Left ventricle myocardium inferior (tissue), 1 donor: ENCODE measurements around the gene FOSB. TPM values are rescaled to one million over a fixed set of nuclear protein-coding genes. Genes with fewer than 3 reads are reported as not detected.

Experiments
- DNase-seq: peaks from one replicate; pipeline ENCODE4 v3.0.0-alpha.2; 2020
- H3K27ac ChIP-seq: fragments of 200-600 bp; replicated peaks from 2 replicates; pipeline ENCODE4 v1.8.0; 2021
- H3K27me3 ChIP-seq: fragments of 200-600 bp; 2 replicates; pipeline ENCODE4 v1.8.0; 2021; ENCODE audit warnings: low read depth
- H3K36me3 ChIP-seq: fragments of 200-600 bp; 2 replicates; pipeline ENCODE4 v1.8.0; 2021
- H3K4me1 ChIP-seq: fragments of 200-600 bp; 2 replicates; pipeline ENCODE4 v1.8.0; 2021
- H3K4me3 ChIP-seq: fragments of 200-600 bp; 2 replicates; pipeline ENCODE4 v1.8.0; 2021; ENCODE audit warnings: mild to moderate bottlenecking, moderate library complexity
- H3K9me3 ChIP-seq: fragments of 200-600 bp; replicated peaks from 2 replicates; pipeline ENCODE4 v1.8.0; 2021
- intact Hi-C: fragments of 100-400 bp; cut with micrococcal nuclease; formaldehyde crosslinking; loops from one replicate; pipeline ENCODE4 v1.11.0; 2022
- total RNA-seq: library from RNA; stranded (reverse); fragmentation: NEBNext Ultra II Directional; extraction: Animal tissue kit (Norgen Biotek cat#: 25700); gene quantifications from one replicate; pipeline ENCODE4 v1.2.1, GENCODE V29; 2021
- TF ChIP-seq, protein P1 (sequence below): fragments of 200-600 bp; IDR thresholded peaks from 2 replicates; pipeline ENCODE4 v1.8.0; 2021; ENCODE audit warnings: antibody characterized with exemption, mild to moderate bottlenecking, borderline replicate concordance
- donor health status: DM: no; HTN: yes; CAD: no; lungs with severe emphysema.

FOSB gene
- total RNA-seq, 1 donor from 2014 or later: 0.33 TPM

DNA sequence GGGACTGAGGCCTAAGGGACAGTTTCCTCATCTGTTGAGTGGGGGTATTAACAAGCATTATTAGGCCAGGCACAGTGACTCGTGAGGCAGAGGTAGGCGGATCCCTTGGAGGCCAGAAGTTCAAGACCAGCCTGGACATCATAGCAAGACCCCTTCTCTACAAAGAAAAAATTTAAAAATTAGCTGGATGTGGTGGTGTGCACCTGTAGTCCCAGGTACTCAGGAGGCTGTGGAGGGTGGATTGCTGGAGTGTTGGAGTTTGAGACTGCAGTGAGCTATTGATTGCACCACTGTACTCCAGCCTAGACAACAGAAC, 11.3 kb upstream of the FOSB start:
- Histone ChIP-seq H3K4me1 (peaks cover 19% of the 10 kb centered on the region), H3K27ac (peak overlapping the region; percentile 79), H3K4me3 (no peak overlapping the region), H3K9me3 (no peaks in the 10 kb centered on the region), H3K36me3 (no peaks in the 10 kb centered on the region), H3K27me3 (no peaks in the 10 kb centered on the region)
- intact Hi-C loops: no loop called here
- no peak for DNase-seq
- TF ChIP-seq, protein P1, sequence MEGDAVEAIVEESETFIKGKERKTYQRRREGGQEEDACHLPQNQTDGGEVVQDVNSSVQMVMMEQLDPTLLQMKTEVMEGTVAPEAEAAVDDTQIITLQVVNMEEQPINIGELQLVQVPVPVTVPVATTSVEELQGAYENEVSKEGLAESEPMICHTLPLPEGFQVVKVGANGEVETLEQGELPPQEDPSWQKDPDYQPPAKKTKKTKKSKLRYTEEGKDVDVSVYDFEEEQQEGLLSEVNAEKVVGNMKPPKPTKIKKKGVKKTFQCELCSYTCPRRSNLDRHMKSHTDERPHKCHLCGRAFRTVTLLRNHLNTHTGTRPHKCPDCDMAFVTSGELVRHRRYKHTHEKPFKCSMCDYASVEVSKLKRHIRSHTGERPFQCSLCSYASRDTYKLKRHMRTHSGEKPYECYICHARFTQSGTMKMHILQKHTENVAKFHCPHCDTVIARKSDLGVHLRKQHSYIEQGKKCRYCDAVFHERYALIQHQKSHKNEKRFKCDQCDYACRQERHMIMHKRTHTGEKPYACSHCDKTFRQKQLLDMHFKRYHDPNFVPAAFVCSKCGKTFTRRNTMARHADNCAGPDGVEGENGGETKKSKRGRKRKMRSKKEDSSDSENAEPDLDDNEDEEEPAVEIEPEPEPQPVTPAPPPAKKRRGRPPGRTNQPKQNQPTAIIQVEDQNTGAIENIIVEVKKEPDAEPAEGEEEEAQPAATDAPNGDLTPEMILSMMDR: no peak

GRCh38 chr19:45457776-45458175, 10.0 kb upstream of the FOSB start:
- intact Hi-C loops: no loop called here
- Histone ChIP-seq H3K36me3 (no peaks in the 10 kb centered on the region), H3K27ac (no peak overlapping the region), H3K27me3 (no peaks in the 10 kb centered on the region), H3K4me1 (peaks cover 18% of the 10 kb centered on the region), H3K9me3 (no peaks in the 10 kb centered on the region), H3K4me3 (no peak overlapping the region)
- TF ChIP-seq, protein P1: no peak
- no peak for DNase-seq

DNA sequence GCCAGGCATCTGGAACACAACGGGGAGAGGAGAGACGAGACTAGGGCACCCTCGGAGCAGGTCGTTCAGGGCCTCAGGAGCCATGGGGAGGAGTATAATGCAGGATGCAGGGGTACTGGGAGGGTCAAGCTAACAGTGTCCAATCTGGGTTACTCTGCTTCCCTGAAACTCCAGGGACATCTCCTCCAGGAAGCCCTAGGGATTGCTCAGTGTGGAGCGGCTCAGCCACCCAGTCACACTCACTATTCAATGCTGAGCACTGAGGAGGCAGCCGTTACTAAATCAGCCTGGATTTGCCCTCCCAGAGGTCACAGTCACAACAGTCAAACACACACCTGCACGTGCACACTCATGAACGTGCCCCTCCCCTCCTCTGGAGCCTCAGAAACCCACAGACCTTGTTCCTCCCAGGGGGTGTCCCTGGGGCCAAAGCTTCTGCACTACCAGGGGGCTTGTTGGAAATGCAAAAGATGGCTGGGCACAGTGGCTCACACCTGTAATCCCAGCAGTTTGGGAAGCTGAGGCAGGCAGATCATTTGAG, 6.9 kb upstream of the FOSB start:
- Histone ChIP-seq H3K36me3 (no peaks in the 10 kb centered on the region), H3K4me1 (peaks cover 6% of the 10 kb centered on the region), H3K4me3 (no peak overlapping the region), H3K9me3 (no peaks in the 10 kb centered on the region), H3K27me3 (no peaks in the 10 kb centered on the region), H3K27ac (no peak overlapping the region)
- intact Hi-C loops: no loop called here
- TF ChIP-seq, protein P1: no peak
- DNase-seq: no peak

DNA sequence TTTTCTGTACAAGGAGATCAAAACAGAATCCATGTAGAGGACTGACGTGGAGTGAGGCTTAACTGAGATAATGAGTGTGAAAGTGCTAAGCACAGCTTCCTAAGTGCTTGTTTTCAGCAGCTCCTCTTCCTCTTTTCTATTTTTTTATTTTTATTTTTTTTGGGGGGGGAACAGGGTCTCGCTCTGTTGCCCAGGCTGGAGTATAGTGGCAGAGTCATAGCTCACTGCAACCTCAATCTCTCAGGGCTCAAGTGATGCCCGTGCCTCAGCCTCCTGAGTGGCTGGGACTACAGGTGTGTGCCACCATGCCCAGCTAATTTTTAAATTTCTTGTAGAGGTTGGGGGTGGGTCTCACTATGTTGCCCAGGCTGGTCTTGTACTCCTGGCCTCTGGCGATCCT, 5.6 kb upstream of the FOSB start:
- no peak overlapping the region for H3K4me3 ChIP-seq
- no peaks in the 10 kb centered on the region for H3K36me3 ChIP-seq
- peaks cover 4% of the 10 kb centered on the region for H3K4me1 ChIP-seq
- TF ChIP-seq, protein P1: no peak
- no peaks in the 10 kb centered on the region for H3K27me3 ChIP-seq
- no peak for DNase-seq
- H3K27ac ChIP-seq: no peak overlapping the region
- intact Hi-C loops: no loop called here
- H3K9me3 ChIP-seq: no peaks in the 10 kb centered on the region

- H3K4me1 ChIP-seq: peaks cover 15% of the 10 kb centered on the region
- no peak for DNase-seq
- no peaks in the 10 kb centered on the region for H3K9me3 ChIP-seq
- H3K27me3 ChIP-seq: no peaks in the 10 kb centered on the region
- H3K4me3 ChIP-seq: no peak overlapping the region
- intact Hi-C loops: no loop called here
- TF ChIP-seq, protein P1: no peak
- no peaks in the 10 kb centered on the region for H3K36me3 ChIP-seq
- no peak overlapping the region for H3K27ac ChIP-seq
Observed at GRCh38 chr19:45463241-45463640, 4.6 kb upstream of the FOSB start.

DNA sequence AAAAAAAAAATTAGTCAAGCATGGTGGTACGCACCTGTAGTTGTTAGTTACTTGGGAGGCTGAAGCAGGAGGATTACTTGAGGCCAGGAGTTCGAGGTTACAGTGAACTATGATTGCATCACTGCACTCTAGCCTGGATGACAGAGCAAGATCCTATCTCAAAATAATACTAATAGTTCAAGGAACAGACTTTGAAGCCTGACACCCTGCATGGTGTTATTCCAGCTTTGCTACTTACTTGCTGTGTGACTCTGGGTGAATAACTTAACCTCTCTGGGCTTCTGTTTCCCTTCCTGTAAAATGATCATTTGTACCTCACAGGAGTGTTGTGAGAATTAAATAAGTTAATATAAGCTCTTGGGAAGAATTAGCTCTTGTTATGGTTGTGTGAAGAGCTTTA, 3.5 kb upstream of the FOSB start:
- H3K36me3 ChIP-seq: no peaks in the 10 kb centered on the region
- H3K4me3 ChIP-seq: no peak overlapping the region
- no peaks in the 10 kb centered on the region for H3K9me3 ChIP-seq
- peaks cover 22% of the 10 kb centered on the region for H3K4me1 ChIP-seq
- no peaks in the 10 kb centered on the region for H3K27me3 ChIP-seq
- DNase-seq: no peak
- TF ChIP-seq, protein P1: no peak
- no peak overlapping the region for H3K27ac ChIP-seq
- intact Hi-C loops: no loop called here
